IPS-NIHi7 (cell line): ENCODE results near the gene TTC13.
"Not testable (repeated sequence)": the region's sequence is repeated elsewhere in the genome, so short reads cannot be mapped to it uniquely, and the experiment has no call there.

Source experiments
- DNase-seq: peaks from one replicate; pipeline ENCODE4 v3.0.0; 2012; ENCODE audit warnings: mixed read lengths; ENCODE audit errors: extremely low spot score

The TTC13 gene

DNA sequence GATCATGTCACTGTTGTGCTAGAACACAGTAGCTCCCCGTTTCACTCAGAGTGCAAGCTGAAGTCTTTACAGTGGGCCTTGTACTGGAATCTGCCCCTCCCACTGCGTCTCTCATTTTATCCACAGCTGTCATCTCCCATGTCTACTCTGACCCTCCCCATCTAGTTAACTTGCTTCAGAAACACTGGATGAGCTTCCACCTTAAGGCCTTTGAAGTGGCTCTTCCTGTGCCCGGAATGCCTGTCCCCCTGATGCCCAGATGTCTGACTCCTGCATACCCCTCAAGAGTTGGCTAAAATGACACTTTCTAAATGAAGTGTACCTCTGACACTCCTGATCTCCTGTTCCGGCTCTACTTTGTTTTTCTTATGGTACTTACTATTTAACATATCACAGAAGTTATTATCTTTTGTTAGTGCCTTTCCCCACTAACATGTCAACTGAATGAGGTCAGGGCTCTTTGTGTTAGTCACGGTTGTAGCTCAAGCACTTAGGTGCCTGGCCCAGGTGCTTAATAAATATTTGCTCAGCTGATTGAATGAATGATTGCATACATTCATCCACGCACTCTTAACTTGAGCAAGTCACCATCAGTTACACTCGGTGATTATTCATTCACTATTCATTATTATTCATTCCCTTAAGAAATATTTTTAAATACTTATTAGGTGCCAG lies 13.6 kb upstream of the TTC13 start:
- no peak for DNase-seq

DNA sequence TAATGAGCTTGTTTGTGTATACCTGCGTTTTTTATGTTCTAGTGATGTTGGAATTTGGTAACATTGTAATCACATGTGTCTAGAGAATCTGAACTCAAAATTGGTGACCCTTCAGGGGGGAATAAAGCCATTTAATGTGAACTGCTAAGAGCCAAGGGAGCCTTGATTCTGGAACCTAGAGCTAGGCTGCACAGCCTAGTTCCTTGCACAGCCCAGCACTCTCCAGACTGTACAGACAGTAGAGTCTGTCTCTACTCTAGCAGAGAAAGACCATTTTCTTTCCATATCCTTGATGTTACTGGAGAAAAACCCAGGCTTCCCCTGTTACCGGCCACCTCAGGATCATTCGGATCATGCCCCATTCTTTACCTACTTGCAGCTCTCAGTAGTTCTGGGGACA lies 8.8 kb upstream of the TTC13 start:
- no peak for DNase-seq

DNA sequence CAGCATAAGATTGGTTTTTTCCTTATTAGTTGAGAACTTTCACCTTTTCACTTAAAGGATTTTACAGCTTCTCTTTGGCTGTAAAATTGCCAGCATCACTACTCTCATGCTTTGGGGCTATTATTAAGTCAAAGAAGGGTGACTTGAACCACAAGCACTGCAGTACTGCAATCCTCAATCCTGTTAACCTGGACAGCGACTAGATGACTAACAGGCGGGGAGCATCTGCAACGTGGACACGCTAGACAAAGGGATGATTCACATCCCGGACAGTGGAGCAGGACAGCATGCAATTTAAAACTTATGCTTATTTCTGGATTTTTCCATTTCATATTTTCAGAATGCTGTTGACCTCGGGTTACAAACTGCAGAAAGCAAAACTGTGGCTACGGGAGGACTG lies 8.3 kb upstream of the TTC13 start:
- DNase-seq: no peak

DNA sequence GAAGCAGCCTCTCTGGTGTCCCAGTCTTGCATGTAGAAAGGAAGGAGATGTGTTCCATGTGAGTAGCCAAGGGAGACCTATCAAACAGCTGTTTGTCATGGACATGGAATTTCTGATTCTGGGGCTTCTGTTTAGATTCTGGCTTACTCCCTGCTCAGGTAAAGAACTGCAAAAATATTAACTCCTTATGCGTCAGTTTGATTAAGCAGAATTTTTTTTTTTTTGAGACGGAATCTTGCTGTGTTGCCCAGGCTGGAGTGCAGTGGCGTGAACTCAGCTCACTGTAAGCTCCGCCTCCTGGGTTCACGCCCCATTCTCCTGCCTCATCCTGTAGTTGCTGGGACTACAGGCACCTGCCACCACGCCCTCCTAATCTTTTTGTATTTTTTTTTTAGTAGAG lies 7.0 kb upstream of the TTC13 start:
- DNase-seq: no peak

DNA sequence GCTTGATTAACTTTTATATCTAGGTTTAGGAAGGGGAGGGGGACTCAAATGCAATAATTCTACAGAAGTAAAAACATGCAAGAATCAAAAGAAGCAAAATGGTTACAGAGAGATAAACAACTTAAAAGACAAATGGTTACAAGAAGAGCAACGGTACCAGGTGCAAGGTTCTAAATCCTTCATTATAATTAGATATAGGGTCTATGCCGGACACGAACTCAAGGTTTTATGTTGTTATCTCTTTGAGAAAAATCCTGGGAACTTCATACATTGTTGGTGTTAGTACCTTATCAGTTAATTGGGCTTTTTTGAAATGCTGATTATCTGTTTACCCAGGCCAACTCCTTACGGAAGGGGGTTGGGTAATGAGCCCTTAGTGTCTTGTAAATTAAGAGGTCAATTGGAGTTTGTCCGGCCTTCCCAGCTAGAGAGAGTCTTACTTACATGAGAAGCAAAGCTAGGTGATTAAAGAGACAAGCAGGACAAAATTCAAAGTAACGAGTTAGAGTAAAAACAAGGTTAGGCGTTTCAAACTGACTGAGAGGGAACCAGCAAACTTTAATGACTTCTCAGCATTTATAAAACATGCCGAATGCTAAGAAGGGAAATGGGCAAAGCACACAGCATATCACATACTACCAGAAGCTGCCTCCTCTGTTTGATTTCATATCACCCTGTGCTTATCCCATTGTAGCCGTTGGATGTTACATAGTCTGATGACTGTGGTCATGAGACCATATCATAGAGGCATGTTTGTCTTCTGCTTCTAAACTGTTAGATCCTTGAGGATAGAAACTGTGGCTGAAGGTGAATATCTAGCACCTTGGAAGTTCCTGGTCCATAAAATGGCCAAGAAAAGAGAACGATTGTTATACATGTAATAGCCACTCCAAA lies 6.2 kb upstream of the TTC13 start:
- DNase-seq: not testable (repeated sequence)

DNA sequence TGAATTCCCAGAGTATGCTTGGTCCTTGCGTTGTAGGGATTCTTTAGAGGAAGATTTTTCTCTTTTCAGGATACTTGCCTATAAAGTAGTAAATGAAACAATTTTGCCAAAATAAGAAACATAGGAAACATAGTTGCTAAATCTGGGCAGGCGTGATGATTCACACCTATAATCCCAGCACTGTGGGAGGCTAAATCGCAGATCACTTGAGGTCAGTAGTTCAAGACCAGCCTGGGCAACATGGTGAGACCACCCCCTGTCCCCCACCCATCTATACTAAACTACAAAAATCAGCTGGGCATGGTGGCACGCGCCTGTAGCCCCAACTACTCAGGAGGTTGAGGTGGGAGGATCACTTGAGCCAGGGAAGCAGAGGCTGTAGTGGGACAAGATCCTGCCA lies 5.2 kb upstream of the TTC13 start:
- no peak for DNase-seq

DNA sequence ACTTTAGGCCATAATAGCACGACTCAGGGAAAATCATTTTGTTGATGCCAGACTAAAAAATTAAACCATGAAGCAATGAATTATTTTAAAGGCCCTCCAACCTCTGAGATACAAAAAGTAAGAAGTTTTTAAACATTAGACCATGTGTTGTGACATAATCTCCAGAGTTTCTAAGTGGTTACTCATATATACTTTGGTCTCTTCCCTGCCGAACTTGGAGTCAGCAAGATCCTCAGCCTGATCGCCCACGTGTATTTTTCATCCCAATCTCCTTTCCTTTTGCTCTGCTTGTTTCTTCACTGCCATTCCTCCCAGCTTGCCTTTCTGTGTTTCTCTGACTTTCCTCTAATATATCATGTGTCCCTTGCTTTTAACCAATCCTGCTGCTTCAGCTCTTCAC lies 4.0 kb upstream of the TTC13 start:
- no peak for DNase-seq

DNA sequence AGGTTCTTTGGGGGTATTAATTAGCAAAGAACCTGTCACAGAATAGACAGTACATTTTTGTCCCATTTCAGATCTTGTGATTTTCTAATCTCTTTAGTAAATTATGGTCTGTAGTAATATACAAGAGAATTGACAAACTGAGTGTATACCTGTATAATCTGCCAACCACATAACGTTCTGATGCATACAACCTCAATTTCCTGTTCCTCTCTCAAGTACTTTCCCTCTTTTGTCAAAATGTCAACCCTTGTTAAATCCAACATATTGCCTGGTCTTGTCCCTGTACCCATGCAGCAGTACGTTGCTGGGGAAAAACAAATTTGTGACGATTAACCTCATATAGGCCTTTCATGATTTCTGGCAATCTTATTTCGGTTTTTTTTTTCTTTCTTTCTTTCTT lies 1.3 kb upstream of the TTC13 start:
- no peak for DNase-seq

DNA sequence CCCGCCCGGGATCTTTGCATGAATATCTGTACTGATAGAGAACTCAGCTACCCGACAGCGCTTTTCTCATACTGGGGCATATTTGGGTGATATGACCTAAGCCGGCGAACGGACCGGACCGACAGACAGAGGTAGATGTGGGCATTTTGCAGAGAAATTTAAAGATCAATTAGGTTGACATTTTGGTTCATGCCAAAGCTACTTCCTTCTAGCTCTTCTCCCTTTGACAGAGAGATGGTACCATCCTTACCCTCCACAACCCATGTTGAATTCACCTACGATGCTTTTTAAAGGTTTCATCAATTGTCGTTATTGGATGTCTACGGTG lies 692 bp upstream of the TTC13 start:
- no peak for DNase-seq

DNA sequence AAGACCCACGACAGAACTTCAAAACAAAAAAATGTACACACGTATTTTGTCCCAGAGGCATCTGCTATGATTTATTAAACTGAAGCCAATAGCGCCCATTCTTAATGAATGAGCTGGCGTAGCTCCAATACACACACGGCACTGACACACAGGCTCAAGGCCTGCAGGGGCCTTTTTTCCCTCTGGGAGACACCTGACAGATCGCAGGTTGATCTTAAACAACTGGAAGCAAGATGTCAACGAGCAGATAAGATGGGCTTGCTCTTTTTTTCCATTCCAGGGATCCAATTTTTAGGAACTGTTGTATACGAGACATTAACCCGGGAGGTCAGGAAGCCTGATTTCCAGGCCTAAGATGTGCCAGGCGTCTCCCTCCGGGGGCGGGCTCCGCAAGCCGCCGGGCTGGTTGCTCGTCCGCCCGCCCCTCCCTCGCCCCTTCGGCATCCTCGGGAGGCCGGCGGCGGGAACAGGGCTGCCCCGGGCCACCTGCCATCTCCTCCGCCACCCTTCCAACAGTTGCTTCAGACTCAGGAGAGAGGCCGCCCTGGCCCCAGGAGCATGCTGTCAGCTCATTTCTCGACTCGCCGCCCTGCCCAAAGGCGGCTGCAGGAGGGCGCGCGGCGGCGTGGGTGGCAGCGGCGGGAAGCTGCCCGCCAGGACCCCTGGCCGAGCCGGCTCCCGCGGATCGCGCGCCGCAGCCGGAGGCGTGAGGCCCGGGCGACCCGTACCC lies 735 bp downstream of the TTC13 start:
- DNase-seq: peak; percentile 53

DNA sequence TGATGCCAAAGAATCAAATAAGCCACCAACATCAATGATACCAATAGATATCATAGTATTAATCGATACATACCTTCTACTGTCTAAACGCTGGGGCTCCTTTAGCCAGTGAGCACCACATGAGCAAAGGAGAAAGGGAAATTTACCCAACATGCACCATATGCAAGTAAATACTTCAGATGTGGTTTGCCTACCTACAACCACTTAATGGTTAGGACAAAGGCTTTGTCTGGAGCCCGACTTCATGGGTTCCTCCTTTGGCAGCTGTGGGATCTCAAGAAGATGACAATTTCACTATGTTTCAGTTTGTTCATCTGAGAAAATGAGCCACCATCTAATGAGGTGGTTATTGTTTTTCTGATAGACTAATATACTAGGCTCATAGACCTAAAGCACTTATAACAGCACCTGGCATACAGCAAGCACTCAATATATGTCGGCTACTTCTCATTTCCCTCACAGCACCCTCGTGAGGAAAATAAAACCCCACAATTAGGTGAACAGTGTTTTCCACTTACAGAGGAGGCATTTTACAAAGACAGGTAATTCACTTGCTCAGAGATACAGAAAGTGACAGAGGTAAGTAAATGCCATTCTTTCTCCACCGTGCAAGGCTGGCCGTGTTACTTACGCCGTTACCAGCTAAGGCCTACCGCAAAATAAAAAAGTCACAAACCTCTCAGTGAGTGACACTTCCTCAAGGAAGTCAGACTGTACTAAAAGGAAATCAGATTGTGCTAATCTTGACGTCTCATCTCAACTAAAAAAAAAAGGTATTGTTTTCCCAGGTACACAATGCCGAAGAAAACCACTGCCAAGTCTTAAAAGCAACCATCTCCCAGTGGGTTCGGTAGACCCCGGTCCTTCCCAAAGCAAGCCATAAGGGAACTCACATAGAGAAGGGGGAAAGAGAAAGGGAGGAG lies 1.6 kb downstream of the TTC13 start:
- no peak for DNase-seq

DNA sequence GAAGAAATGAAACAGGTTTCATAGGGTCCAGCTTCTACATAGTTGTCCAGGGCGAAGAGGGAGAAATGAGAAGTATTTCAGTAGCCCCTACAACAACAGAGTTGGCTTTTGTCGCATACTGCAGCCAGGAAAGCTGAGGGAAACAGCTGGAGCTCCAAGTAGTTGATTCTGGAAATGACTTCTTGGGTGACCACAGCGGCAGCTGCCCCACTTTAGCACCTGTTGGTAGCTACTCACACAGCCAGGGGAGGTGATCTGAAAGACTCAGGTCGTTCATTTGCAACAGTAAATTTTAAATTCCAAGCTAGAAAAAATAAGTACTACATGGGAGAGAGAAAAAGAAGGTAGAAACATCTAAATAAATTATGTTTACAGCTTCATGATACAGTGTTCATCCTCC lies 2.3 kb downstream of the TTC13 start:
- DNase-seq: no peak

DNA sequence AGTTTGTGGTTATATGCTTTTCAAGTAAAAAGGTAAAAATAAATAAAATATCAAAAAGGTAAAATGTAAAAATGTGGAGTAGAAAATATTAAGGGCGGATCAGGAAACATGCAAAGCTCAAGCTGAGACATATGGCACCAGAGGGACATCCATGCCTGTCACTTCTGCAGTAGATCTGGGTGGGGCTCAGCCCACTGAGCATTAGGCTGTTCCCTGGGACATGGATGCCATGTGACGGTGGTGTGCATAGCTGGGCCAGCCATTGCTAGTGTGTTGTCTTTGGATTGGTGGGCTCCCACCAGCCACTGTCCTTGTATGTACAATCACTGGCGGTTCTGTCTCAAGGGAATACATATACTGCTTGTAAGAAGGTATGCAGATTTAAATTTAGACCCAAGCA lies 3.0 kb downstream of the TTC13 start:
- DNase-seq: no peak

DNA sequence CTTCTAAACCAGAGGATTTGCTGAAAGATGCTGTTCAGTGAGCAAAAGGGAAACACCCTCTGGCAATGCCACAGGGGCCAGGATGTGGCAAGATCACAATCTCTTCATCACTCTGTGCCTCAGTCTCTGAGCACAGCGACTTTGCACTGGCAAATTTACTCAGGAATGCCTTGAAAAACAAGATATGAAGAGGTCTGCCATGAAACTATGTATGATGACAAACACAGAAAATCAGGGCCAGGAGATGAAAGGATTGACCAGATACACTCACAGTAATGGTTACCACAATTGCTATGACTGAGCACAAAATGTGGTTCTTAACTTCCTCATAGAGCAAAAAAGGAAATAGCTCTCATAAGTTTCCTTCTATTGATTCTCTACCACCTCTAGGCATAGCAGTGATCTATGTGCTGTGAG lies 5.8 kb downstream of the TTC13 start:
- DNase-seq: no peak

DNA sequence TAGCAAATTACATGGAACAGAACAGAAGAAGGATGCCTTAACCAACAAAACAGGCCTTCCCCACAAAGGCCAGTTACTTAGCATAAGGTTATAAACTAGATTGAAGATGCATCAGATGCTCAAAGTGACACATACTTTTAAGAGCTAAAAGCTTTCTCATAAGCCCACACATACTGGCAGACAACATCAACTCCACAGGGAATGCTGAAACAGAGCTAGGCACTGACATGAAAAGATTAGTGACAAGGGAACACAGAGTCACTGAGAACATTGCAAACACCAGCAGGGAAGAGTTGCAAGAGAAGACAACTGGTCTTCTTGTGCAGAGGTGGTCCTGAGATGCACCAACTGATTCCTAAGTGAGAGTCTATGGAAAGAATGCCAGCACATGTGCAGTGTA lies 6.9 kb downstream of the TTC13 start:
- no peak for DNase-seq

DNA sequence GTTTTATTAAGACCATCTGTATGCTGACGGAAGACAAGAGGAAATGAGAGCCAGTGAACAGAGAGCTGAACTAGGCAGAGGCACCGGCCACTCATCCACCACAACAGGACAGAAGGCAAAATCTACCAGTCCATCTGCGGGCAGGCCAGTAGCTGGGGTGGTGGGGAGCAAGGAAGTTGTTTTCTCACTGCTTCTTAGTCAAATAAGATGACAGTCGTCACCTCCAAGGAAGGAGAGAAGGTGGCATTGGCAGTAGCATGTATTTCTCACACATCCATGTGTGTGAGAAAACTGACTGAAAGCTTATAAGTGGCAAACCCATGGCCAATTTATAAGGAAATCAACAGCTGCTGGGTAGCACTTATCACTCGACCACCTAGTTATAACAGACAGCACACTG lies 8.2 kb downstream of the TTC13 start:
- no peak for DNase-seq

DNA sequence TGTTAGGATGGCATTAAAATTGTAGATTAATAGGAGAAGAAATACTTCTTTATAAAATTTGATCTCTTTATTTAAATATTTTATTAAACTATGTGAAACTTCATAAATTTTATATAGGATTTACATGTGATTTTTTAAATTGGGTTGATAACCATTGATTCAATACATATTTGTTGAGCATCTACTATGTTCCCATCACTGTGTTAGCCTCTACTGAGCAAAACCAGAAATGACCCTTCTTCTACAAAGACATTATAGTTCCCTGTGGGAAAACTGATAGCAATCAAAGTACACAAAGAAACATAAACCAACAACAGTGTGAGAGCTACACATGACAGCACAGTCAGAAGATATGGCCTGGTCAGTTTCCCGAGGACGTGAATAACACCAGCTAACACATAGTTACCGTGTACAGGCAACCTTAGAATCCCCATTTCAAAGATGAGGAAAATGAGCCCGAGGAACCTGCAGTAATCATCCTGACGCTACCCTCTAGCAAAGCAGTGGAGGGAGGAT lies 12.2 kb downstream of the TTC13 start:
- DNase-seq: no peak

DNA sequence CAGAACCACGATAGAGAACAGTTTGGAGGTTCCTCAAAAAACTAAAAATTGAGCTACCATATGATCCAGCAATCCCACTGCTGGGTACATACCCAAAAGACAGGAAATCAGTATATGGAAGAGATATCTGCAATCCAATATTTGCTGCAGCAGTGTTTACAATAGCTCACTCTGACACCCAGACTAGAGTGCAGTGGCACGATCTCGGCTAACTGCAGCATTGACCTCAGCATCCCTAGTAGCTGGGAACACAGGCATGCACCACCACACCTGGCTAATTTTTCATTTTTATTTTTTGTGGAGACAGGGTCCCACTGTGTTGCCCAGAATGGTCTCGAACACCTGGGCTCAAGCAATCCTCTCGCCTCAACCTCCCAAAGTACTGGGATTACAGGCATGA lies 13.1 kb downstream of the TTC13 start:
- DNase-seq: no peak

DNA sequence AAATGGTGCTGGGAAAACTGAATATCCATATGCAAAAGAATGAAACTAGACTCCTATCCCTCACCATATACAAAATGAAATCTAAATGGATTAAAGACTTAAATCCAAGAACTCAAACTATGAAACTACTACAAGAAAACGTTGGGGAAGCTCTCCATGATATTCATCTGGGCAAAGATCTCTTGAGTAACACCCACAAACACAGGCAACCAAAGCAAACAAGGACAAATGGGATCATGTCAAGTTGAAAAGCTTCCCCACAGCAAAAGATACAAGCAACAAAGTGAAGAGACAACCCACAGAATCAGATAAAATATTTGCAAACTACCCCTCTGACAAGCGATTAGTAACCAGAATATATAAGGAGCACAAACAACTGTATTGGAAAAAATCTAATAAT lies 13.8 kb downstream of the TTC13 start:
- no peak for DNase-seq

DNA sequence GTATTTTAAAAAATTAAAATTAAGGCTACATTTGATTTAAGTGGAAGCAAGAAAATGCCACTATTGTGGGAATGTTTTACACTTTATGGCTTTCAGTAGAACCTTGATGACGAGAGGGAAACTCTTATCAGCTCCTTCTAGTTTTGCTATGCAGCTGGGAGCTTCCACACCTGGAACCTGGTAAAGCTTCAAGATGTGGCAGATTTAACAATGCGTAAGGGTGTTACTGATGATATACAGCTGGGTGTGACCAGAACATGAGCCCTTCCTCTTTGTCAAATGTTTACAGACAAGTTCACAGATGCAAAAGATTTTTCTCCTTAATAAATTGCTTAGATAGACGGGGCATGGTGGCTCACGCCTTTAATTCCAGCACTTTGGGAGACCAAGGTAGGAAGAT lies 20.3 kb downstream of the TTC13 start:
- no peak for DNase-seq

DNA sequence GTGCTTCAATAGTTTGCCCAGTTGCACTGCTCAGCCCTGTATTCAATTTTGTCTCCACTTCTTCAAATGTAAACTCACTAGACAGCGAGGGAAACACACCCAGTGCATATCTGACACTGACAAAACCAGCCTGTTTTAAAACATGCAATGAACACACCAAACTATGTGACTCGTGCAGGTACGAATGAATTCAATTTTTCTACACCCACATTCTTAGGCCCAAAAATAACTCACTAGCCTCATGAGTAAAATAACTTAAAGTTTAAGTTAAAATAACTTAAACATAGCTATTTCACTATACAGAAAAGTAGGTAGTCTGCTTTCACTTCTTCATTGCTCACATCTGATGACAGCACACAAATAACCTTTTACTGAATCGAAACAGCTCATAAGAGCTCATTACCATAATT lies 21.1 kb downstream of the TTC13 start:
- DNase-seq: no peak

DNA sequence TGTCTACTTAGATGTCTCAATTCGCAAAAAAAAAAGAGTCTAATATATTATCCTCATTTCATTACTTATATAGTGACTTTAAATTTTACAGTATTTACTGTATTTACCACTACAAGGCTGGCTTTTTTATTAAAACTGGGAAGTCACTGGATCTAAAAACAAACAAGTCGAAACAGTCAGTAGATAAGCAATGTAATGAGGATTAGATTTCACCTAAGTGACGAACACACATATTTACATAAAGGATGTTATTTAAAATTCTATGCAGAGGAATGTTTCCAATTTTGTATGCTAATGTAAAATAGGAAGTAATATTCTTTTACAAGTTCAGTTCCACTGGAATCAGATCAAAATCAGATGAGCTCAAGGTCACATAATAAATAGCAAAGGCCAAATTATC lies 28.3 kb downstream of the TTC13 start:
- no peak for DNase-seq
